HG02973 (cell line): ENCODE data around the gene P2RX7.
"Not testable (repeated sequence)": the region's sequence is repeated elsewhere in the genome, so short reads cannot be mapped to it uniquely, and the experiment has no call there.

Source experiments
- ATAC-seq: cut with Tn5 transposase; IDR thresholded peaks from one replicate; pipeline ENCODE4 v1.9.1; 2021; ENCODE audit warnings: moderate library complexity; ENCODE audit not compliant: unreplicated experiment

P2RX7 gene

DNA sequence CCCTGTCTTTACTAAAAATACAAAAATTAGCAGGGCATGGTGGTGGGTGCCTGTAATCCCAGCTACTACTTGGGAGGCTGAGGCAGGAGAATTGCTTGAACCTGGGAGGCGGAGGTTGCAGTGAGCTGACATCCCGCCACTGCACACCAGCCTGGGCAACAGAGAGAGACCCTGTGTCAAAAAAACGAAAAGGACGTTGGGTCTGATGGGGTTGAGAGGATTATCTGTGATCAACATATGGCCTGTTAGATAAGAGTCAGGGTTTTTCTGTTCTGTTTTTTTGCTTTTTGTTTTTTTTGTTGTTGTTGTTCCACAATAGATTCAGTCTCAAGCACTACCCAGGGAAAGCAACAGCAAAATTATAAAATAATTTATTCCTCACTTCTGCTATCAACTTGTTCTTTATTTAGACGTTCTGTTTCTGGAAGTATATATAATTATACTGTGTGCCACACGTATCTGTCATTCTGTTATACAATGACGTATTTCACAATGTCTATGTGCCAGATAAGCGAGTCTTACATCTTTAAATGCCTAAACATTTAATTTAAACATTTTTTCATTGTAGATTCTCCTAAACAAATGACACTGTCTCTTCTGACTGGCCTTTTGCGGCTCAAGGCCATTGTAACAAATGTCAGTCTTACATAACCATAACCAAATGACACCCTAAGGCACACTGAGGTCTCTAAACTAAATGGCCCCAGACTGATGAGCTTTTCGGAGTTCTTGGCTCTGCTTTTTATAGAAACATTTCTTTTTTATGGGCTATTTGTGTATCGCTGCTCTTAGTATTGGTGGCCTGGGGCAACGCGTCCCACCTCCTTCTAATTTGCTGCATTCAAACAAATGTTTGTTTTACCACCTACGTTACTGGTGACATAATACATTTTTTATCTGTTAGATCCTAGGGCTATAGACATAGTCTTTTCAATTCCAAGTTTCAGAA, 70.0 kb downstream of the P2RX7 start:
- ATAC-seq = no peak

GRCh38 chr12:121203482-121203881, 70.8 kb downstream of the P2RX7 start:
- ATAC-seq = no peak

DNA sequence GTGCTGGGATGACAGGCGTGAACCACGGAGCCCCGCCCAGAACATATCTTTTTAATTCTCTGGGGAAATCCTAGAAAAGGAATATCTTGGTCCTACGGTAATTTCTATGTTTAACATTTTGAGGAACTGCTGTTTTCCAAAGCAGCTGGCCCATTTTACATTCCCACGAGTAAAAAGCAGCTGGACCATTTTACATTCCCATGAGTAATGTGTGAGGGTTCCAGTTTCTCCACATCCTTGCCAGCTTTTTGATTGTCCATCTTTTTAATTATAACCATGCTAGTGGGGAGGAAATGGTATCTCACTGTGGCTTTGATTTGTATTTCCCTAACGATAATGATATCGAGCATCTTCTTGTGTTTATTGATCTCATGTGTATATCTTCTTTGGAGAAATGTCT, 72.8 kb downstream of the P2RX7 start:
- no peak for ATAC-seq

- not testable (repeated sequence) for ATAC-seq
Measured at GRCh38 chr12:121208571-121208970, 75.9 kb downstream of the P2RX7 start.

DNA sequence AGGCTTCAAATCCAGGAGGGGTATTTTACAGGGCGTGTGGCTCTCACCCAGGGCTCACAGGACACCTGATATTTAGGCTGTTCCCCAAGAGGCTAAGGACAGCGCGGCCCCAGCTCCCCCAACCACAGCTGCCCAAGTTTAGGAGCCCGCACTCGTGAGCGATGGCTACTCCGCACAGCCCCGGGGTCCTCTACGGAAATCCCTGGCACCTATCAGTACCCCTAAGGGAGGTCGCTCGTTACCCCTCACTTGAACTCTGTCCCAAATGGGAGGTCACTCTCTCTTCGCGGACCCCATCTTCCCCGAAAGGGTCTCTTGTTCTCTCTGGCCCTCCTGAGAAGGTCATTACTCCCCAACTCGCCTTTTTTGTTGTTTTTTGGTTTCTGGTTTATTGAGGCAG, 76.5 kb downstream of the P2RX7 start:
- no peak for ATAC-seq

DNA sequence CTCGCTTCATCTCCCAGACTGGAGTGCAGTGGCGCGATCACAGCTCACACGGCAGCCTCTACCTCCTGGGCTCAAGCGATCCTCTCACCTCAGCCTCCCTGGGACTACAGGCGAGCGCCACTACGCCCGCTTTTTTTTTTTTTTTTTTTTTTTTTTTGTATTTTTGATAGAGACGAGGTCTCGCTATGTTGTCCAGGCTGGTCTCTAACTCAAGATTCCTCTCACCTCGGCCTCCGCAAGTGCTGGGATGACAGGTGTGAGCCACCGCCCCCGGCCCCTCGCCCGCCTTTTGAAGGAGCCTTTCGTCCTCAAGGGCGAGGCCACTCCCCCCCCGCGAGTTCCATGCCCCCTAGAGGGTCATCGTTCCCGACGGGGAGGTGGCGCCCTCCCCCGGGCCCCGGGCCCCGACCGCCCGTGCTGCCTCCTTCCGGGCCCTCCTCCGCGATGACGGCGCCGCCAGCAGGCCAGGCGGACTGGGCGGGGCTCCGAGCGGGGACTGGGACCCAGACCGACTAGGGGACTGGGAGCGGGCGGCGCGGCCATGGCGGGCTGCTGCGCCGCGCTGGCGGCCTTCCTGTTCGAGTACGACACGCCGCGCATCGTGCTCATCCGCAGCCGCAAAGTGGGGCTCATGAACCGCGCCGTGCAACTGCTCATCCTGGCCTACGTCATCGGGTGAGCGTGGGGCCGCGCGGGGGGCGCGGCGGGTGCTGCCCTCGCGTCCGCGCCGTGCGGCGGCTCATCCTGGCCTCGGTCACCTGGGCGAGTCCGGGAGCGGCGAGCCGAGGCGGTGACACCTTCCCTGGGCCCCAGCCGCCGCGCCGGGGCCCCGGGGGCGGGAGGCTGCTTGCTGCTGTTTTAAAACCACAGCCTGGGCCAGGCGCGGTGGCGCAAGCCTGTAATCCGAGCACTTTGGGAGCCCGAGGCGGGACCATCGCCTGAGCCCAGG, 77.2 kb downstream of the P2RX7 start, which contains the start of gene P2RX4:
P2RX4 (plus strand) TSS at position 506 of the 949 bp plus-strand sequence; CDS start at position 542, 36 bp downstream.
- ATAC-seq = peak; percentile 84

GRCh38 chr12:121212875-121213274, 80.2 kb downstream of the P2RX7 start:
- ATAC-seq = no peak

- no peak for ATAC-seq
Measured at GRCh38 chr12:121214166-121214777, 81.6 kb downstream of the P2RX7 start.

GRCh38 chr12:121214855-121215745, 82.4 kb downstream of the P2RX7 start:
- no peak for ATAC-seq

GRCh38 chr12:121216102-121216501, 83.4 kb downstream of the P2RX7 start:
- no peak for ATAC-seq

GRCh38 chr12:121217063-121217462, 84.4 kb downstream of the P2RX7 start:
- ATAC-seq = no peak

DNA sequence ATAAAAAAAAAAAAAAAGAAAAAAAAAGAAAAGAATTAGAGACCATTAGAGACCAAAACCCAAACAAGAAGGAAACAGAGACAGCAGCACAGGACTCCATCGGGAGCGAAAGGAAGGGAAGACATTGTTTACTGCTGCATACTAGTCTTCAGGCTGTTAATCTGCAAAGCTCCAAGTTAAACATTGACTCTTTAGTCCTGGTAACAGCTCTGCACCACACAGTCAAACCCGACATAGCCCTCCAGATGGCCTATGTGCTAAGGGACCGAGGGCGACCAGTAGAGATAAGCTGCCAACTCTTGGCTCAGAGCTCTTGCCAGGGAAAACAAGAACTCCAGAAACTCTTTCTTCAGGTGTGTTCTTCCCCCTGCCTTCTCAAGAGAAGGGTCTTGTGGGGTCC, 85.1 kb downstream of the P2RX7 start:
- ATAC-seq = no peak

DNA sequence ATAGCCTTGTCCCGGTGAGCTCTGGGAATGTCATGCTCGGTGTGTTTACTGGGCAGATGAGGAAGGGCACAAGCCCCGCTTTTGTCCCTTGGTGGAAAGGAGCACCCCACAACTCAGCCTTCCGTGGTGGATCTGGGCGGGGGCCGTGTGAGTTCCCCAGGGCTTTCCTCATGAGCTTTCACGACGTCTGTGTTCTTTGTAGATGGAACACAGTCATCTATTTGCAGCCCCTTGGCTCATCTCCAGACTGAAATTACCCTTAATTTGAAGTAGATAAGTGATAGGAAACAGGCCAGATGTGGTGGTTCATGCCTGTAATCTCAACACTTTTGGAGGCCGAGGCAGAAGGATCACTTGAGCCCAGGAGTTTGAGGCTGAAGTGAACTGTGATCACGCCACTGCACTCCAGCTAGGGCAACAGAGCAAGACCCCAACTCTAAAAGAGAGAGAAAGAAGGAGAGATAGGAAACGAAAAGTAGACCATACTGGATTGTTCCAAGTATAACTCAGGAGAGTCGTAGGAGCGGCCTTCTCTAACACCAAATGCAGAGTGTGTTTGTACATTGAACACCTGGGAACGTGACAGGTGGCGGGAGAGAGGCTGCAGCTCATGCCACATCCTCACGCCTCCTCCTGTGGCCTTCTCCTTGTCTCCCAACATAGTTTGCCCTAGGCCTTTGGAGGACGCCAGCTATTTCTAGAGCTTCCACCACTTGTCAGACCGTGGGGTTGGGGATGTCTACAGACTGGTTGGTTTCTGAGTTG, 86.1 kb downstream of the P2RX7 start:
- no peak for ATAC-seq

DNA sequence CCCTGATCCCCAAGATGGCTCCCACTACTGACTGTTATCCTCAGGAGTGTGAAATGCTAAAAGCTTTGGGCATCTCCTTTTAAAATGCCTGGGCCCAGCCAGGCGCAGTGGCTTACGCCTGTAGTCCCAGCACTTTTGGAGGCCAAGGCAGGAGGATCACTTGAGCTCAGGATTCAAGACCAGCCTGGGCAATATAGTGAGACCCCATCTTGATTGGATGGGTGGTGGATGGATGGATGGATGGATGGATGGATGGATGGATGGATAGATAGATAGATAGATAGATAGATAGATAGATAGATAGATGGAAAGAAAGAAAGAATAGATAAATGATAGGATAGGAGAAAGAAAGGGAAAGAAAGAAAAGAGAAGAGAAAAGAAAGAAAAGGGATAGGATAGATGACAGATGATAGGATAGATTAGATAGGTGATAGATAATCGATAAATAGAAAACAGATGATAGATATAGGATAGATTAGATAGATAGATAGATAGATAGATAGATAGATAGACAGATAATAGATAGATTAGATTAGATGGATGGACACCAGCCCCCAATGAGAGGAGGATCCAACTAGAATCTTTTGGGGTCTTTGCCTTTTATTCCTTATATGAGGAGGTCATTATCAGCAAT, 86.8 kb downstream of the P2RX7 start:
- ATAC-seq = no peak

DNA sequence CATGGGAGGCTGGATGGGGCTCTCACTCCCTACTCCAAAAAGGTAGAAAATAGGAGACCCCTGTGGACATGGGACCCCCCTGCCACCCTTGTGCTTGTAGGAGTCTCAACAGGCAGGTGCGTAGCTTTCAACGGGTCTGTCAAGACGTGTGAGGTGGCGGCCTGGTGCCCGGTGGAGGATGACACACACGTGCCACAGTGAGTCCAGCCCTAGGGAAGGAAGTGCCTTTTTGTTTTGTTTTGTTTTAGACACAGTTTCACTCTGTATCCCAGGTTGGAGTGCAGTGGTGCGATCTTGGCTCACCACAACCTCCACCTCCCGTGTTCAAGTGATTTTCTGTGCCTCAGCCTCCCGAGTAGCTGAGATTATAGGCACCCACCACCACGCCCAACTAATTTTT, 90.2 kb downstream of the P2RX7 start:
- ATAC-seq = no peak

DNA sequence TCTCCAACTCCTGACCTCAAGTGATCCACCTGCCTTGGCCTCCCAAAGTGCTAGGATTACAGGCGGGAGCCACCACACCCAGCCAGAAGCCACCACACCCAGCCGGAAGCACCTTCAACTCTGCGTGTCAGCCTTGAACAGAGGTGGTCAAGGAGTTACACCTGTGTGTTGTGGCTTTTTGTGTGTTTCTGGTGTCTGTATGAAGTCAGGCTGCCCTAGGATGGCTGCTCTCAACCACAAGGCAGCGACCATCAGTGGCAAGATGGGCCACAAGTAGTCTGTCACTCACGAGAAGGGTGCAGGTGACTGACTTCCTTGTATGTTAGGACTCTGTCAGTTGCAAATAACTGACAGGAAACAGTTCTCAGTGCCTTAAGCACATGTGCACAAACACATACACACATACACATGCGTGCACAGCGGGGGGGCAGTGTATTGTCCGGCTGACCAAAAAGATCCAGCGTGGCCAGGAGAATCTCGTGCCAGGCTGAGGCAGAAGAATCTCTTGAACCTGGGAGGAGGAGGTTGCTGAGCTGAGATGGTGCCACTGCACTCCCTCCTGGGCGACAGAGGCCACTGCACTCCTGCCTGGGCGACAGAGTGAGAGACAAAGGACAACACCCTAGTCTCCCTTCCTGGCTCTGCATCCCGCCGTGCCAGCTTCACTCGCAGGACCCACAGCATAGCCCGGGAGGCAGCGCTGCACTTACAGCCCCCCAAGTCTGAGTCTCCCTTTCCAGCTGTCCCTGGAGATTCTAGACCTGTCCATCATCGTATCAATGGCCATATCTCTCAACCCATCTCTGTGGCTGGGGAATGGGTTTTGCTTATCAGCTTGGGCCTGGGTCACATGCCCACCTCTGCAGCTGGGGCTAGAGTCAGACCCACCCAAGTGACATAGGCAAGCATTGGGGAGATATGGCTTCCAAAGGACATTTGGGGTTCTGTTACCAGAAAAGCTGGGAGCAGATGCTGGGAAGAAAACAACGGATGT, 90.9 kb downstream of the P2RX7 start:
- no peak for ATAC-seq

DNA sequence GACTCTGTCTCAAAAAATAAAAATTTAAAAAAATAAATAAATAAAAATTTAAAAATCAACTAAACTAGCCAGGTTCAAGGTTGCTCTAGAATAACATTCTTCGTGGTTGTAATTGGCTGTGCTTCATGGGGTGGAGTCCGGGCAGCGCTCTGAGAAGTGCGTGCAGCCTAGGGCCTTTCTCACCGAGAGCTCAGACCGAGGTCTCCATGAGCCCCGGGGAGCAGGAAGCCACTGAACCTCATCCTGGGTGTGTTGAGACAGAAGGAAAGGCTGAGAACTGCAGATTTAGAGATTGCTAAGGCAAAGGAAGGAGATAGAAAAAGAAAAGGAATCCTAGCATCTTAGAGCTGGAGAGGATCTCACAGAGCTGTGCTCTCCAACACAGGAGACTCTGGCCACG, 91.9 kb downstream of the P2RX7 start:
- ATAC-seq = no peak

DNA sequence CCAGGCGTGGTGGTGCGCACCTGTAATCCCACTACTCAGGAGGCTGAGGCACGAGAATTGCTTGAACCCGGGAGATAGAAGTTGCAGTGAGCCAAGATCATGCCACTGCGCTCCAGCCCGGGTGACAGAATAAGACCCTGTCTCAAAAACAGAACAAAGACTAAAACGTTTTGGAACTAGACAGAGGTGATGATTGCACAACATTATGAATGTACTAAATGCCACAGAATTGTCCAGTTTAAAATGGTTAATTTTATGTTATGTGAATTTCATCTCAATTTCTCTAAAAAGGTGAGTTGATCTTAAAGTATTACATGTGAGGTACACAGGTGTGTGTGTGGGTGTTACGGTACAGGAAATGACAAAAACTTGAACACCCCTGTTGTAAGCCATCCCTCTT, 93.7 kb downstream of the P2RX7 start:
- ATAC-seq = no peak
